Keratinocyte (primary cell): ENCODE results near the gene RELL1. TPM values are rescaled to one million over a fixed set of nuclear protein-coding genes. Genes with fewer than 3 reads are reported as not detected.

Experiments
- DNase-seq: peaks from one replicate; pipeline ENCODE4 v3.0.0-alpha.2; 2011; ENCODE audit warnings: low read depth, missing footprints, low spot score
- FAIRE-seq: peaks from 2 replicates; lab custom pipeline; 2011; peaks lifted over from hg19 to GRCh38; lab: Jason Lieb, UNC
- H2AFZ ChIP-seq: 2 replicates; pipeline ENCODE4 v1.6.0; 2012; ENCODE audit warnings: low read length, control low read depth, inconsistent platforms; ENCODE audit not compliant: control insufficient read depth
- H3K27ac ChIP-seq: 2 replicates; pipeline ENCODE4 v1.5.1; 2011; ENCODE audit warnings: low read length; ENCODE audit not compliant: control insufficient read depth, insufficient read depth
- H3K27me3 ChIP-seq: 3 replicates; pipeline ENCODE4 v1.6.0; 2011; ENCODE audit warnings: low read length; ENCODE audit not compliant: control insufficient read depth, insufficient read depth; ENCODE audit errors: extremely low read depth
- H3K36me3 ChIP-seq, 2 experiments: 2 replicates in 1 of 2; 3 replicates in 1 of 2; pipeline ENCODE4 v1.5.1; 2011; ENCODE audit warnings: low read length in 2 of 2, mild to moderate bottlenecking in 1 of 2; ENCODE audit not compliant: control insufficient read depth in 2 of 2, insufficient read depth in 2 of 2; ENCODE audit errors: extremely low read depth in 1 of 2
- H3K4me1 ChIP-seq: 3 replicates; pipeline ENCODE4 v1.5.1; 2011; ENCODE audit warnings: low read length; ENCODE audit not compliant: control insufficient read depth, insufficient read depth; ENCODE audit errors: extremely low read depth
- H3K4me2 ChIP-seq: 3 replicates; pipeline ENCODE4 v1.6.0; 2011; ENCODE audit warnings: low read depth, low read length; ENCODE audit not compliant: control insufficient read depth, insufficient read depth; ENCODE audit errors: extremely low read depth
- H3K4me3 ChIP-seq, 3 experiments: fragments of 200-600 bp in 1 of 3; sonication (generic) in 1 of 3; 2 replicates in 2 of 3; 3 replicates in 1 of 3; pipeline ENCODE4 v1.5.1; 2011 to 2016; ENCODE audit warnings: low read length in 3 of 3, mild to moderate bottlenecking in 3 of 3, control low read depth in 2 of 3, inconsistent platforms in 1 of 3, low read depth in 1 of 3, mixed read lengths in 1 of 3, mixed run types in 1 of 3, moderate library complexity in 1 of 3; ENCODE audit not compliant: control insufficient read depth in 2 of 3, insufficient read depth in 2 of 3; ENCODE audit errors: extremely low read depth in 1 of 3
- H3K79me2 ChIP-seq: 2 replicates; pipeline ENCODE4 v1.6.0; 2012; ENCODE audit warnings: low read length; ENCODE audit not compliant: control insufficient read depth, insufficient read depth
- H3K9ac ChIP-seq: 3 replicates; pipeline ENCODE4 v1.6.0; 2011; ENCODE audit warnings: low read length; ENCODE audit not compliant: control insufficient read depth, insufficient read depth; ENCODE audit errors: extremely low read depth
- H3K9me1 ChIP-seq: 3 replicates; pipeline ENCODE4 v1.6.0; 2011; ENCODE audit warnings: low read length; ENCODE audit not compliant: control insufficient read depth, insufficient read depth; ENCODE audit errors: extremely low read depth
- H3K9me3 ChIP-seq: 2 replicates; pipeline ENCODE4 v1.5.1; 2012; ENCODE audit warnings: low read depth, low read length; ENCODE audit not compliant: control insufficient read depth
- H4K20me1 ChIP-seq: 3 replicates; pipeline ENCODE4 v1.6.0; 2011; ENCODE audit warnings: low read length; ENCODE audit not compliant: control insufficient read depth, insufficient read depth; ENCODE audit errors: extremely low read depth
- CTCF ChIP-seq, 3 experiments: IDR thresholded peaks in 1 of 3; conservative IDR thresholded peaks in 1 of 3; optimal IDR thresholded peaks in 1 of 3; 2 replicates in 2 of 3; 3 replicates in 1 of 3; pipeline versions ENCODE3 to v1.5.1; 2011; ENCODE audit warnings: low read length in 3 of 3, mild to moderate bottlenecking in 3 of 3, moderate library complexity in 2 of 3, control low read depth in 1 of 3, inconsistent platforms in 1 of 3; ENCODE audit not compliant: insufficient read depth in 2 of 3; ENCODE audit errors: extremely low read depth in 1 of 3
- EZH2 ChIP-seq: IDR thresholded peaks from one replicate; pipeline ENCODE4 v1.6.1; 2012; ENCODE audit warnings: inconsistent platforms, mild to moderate bottlenecking, low read length, moderate library complexity
- dilution Hi-C: fragments of 300-500 bp; cut with MboI; formaldehyde crosslinking; loops from one replicate; pipeline ENCODE4 v1.7.0; 2020; ENCODE audit warnings: low sequenced_read_pairs; ENCODE audit not compliant: extremely low pct_ligation_motif_present
- polyA plus RNA-seq, 5 experiments: library from polyadenylated mRNA; depleted of rRNA in 3 of 5; stranded (reverse) in 3 of 5; stranded (forward) in 1 of 5; unstranded in 1 of 5; fragments of >200 nt; gene quantifications; 1 replicate in 1 of 5; 2 replicates in 3 of 5; 3 replicates in 1 of 5; pipeline versions ENCODE4 v1.2.1 to v1.2.3, GENCODE V29; 2011 to 2012; ENCODE audit warnings: missing spikeins in 2 of 5, low read depth in 1 of 5, low replicate concordance in 1 of 5

RELL1 gene
- polyA plus RNA-seq, 1 donor (not counting 4 experiments of a cell fraction or from before 2014, with no cell fraction given): 9.3 TPM

GRCh38 chr4:37632836-37633235 lies 53.3 kb downstream of the RELL1 start:
- Histone ChIP-seq H3K9me1 (no peaks in the 10 kb centered on the region), H3K4me1 (no peaks in the 10 kb centered on the region), H3K9me3 (no peaks in the 10 kb centered on the region), H3K27me3 (no peaks in the 10 kb centered on the region), H3K4me2 (no peak overlapping the region), H3K9ac (no peak overlapping the region), H3K4me3 (no peak overlapping the region), H4K20me1 (no peaks in the 10 kb centered on the region), H2AFZ (no peak overlapping the region), H3K79me2 (no peaks in the 10 kb centered on the region), H3K36me3 (peaks cover 6 to 26% of the 10 kb centered on the region in 2 experiments), H3K27ac (no peak overlapping the region)
- dilution Hi-C loops: no loop called here
- no peak for FAIRE-seq
- no peak for DNase-seq
- TF ChIP-seq EZH2 (no peak), CTCF (optimal IDR thresholded peaks at IDR 0.05 in 1 of 3, IDR thresholded peaks at IDR 0.05 in 1 of 3, conservative IDR thresholded peaks at IDR 0.05 in 1 of 3; ENCODE audit: extremely low read depth in 1 of 3, insufficient read depth in 2 of 3, low read length in 3 of 3) (no peak)

- TF ChIP-seq CTCF (optimal IDR thresholded peaks at IDR 0.05 in 1 of 3, IDR thresholded peaks at IDR 0.05 in 1 of 3, conservative IDR thresholded peaks at IDR 0.05 in 1 of 3; ENCODE audit: extremely low read depth in 1 of 3, insufficient read depth in 2 of 3, low read length in 3 of 3): no peak
- no peak for TF ChIP-seq EZH2
- Histone ChIP-seq H3K9me1 (no peaks in the 10 kb centered on the region), H3K9ac (no peak overlapping the region), H3K36me3 (peaks cover 6 to 22% of the 10 kb centered on the region in 2 experiments), H3K79me2 (no peaks in the 10 kb centered on the region), H2AFZ (no peak overlapping the region), H3K27me3 (no peaks in the 10 kb centered on the region), H3K9me3 (no peaks in the 10 kb centered on the region), H3K4me3 (no peak overlapping the region), H3K4me2 (no peak overlapping the region), H4K20me1 (no peaks in the 10 kb centered on the region), H3K27ac (no peak overlapping the region), H3K4me1 (no peaks in the 10 kb centered on the region)
- dilution Hi-C loops: no loop called here
- DNase-seq (no peak), FAIRE-seq (no peak)
Observed at GRCh38 chr4:37631551-37631950, 54.6 kb downstream of the RELL1 start.
